Liver (tissue), 9 donors: ENCODE data around the gene MCF2L2. TPM values are rescaled to one million over a fixed set of nuclear protein-coding genes. Genes with fewer than 3 reads are reported as not detected.

Source experiments
- DNase-seq: peaks from one replicate; pipeline ENCODE4 v3.0.0-alpha.2; 2017; ENCODE audit warnings: low spot score
- H3K27ac ChIP-seq, 2 donors: one replicate each; pipeline ENCODE4 v1.7.0; 2013; ENCODE audit warnings: inconsistent platforms in 2 of 2, low read length in 2 of 2, control low read depth in 1 of 2, low read depth in 1 of 2, mild to moderate bottlenecking in 1 of 2
- H3K27me3 ChIP-seq, 4 donors: one replicate each; pipeline versions ENCODE4 v1.6.1 to v1.7.0; 2013; ENCODE audit warnings: low read length in 3 of 4, inconsistent platforms in 1 of 4, mild to moderate bottlenecking in 1 of 4, moderate library complexity in 1 of 4; ENCODE audit not compliant: control insufficient read depth in 4 of 4, insufficient read depth in 4 of 4
- H3K36me3 ChIP-seq, 4 donors: one replicate each; pipeline versions ENCODE4 v1.6.1 to v1.7.0; 2013; ENCODE audit warnings: low read length in 3 of 4, mild to moderate bottlenecking in 3 of 4, low read depth in 1 of 4, moderate library complexity in 1 of 4; ENCODE audit not compliant: control insufficient read depth in 4 of 4, insufficient read depth in 3 of 4
- H3K4me1 ChIP-seq, 4 donors: one replicate each; pipeline versions ENCODE4 v1.6.1 to v1.7.0; 2013; ENCODE audit warnings: low read length in 3 of 4, mild to moderate bottlenecking in 3 of 4, moderate library complexity in 1 of 4; ENCODE audit not compliant: control insufficient read depth in 4 of 4, insufficient read depth in 4 of 4
- H3K4me3 ChIP-seq, 3 donors: one replicate each; pipeline versions ENCODE4 v1.6.1 to v1.7.0; 2013; ENCODE audit warnings: low read length in 3 of 3, control low read depth in 1 of 3, low read depth in 1 of 3, mild to moderate bottlenecking in 1 of 3
- H3K9ac ChIP-seq, 2 donors: one replicate each; pipeline ENCODE4 v1.7.0; 2013; ENCODE audit warnings: low read length in 2 of 2, mild to moderate bottlenecking in 2 of 2, moderate library complexity in 2 of 2, control low read depth in 1 of 2, low read depth in 1 of 2
- H3K9me3 ChIP-seq, 4 donors: one replicate each; pipeline versions ENCODE4 v1.6.1 to v1.7.0; 2013; ENCODE audit warnings: low read length in 3 of 4; ENCODE audit not compliant: control insufficient read depth in 4 of 4
- ATF3 ChIP-seq: IDR thresholded peaks from 2 replicates; pipeline ENCODE4 v1.6.1; 2016; ENCODE audit warnings: antibody characterized with exemption
- EGR1 ChIP-seq, 2 donors: IDR thresholded peaks; 2 replicates each; pipeline ENCODE4 v1.6.1; 2016 to 2018; ENCODE audit warnings: antibody characterized with exemption in 2 of 2, low read depth in 2 of 2
- FOXA1 ChIP-seq: IDR thresholded peaks from 2 replicates; pipeline ENCODE4 v1.6.1; 2016; ENCODE audit warnings: antibody characterized with exemption
- FOXA2 ChIP-seq: IDR thresholded peaks from 2 replicates; pipeline ENCODE4 v1.6.1; 2016; ENCODE audit warnings: antibody characterized with exemption
- GABPA ChIP-seq, 2 donors: IDR thresholded peaks in 1 of 2; conservative IDR thresholded peaks in 1 of 2; 2 replicates each; pipeline ENCODE4 v1.6.1; 2016; ENCODE audit warnings: antibody characterized with exemption in 2 of 2, mild to moderate bottlenecking in 1 of 2, moderate library complexity in 1 of 2
- HNF4A ChIP-seq, 2 donors: conservative IDR thresholded peaks; 2 replicates each; pipeline ENCODE4 v1.6.1; 2016; ENCODE audit warnings: antibody characterized with exemption in 2 of 2, mild to moderate bottlenecking in 2 of 2
- HNF4G ChIP-seq: IDR thresholded peaks from 2 replicates; pipeline ENCODE4 v1.6.1; 2016; ENCODE audit warnings: antibody characterized with exemption
- JUND ChIP-seq, 2 donors: IDR thresholded peaks; 2 replicates each; pipeline ENCODE4 v1.6.1; 2016; ENCODE audit warnings: antibody characterized with exemption in 2 of 2
- NR2F2 ChIP-seq: IDR thresholded peaks from 2 replicates; pipeline ENCODE4 v1.6.1; 2016; ENCODE audit warnings: antibody characterized with exemption
- RAD21 ChIP-seq, 2 donors: IDR thresholded peaks; 2 replicates each; pipeline ENCODE4 v1.6.1; 2016; ENCODE audit warnings: antibody characterized with exemption in 2 of 2, mild to moderate bottlenecking in 2 of 2
- RXRA ChIP-seq, 2 donors: IDR thresholded peaks; 2 replicates each; pipeline ENCODE4 v1.6.1; 2017 to 2018; ENCODE audit warnings: antibody characterized with exemption in 2 of 2, mild to moderate bottlenecking in 1 of 2
- SP1 ChIP-seq: IDR thresholded peaks from 2 replicates; pipeline ENCODE4 v1.6.1; 2018; ENCODE audit warnings: antibody characterized with exemption, mild to moderate bottlenecking
- TAF1 ChIP-seq: conservative IDR thresholded peaks from 2 replicates; pipeline ENCODE4 v1.6.1; 2016; ENCODE audit warnings: antibody characterized with exemption, mild to moderate bottlenecking
- YY1 ChIP-seq: IDR thresholded peaks from 2 replicates; pipeline ENCODE4 v1.6.1; 2016; ENCODE audit warnings: antibody characterized with exemption, mild to moderate bottlenecking
- WGBS: extraction: QIAGEN DNeasy Blood & Tissue Kit; methylation state at CpG from one replicate; pipeline ENCODE4 v1.1.7; 2013; 5-methylcytosine and 5-hydroxymethylcytosine counted together
- polyA plus RNA-seq, 2 donors: library from polyadenylated mRNA; stranded (reverse) in 1 of 2; unstranded in 1 of 2; fragments of 200-250 nt in 1 of 2; fragments of >200 nt in 1 of 2; fragmentation: Nextera tagmentation in 1 of 2; extraction: Ambion mirVana in 1 of 2; gene quantifications; one replicate each; pipeline versions ENCODE4 v1.2.1 to v1.2.3, GENCODE V29; 2013 to 2015
- total RNA-seq, 2 donors: library from RNA; depleted of rRNA; stranded (reverse); fragments of >200 nt; gene quantifications; one replicate each; pipeline ENCODE4 v1.2.3, GENCODE V29; 2014
- TF ChIP-seq, protein P1 (sequence below): IDR thresholded peaks from 2 replicates; pipeline ENCODE4 v1.6.1; 2016; ENCODE audit warnings: antibody characterized with exemption, mild to moderate bottlenecking
- TF ChIP-seq, protein P2 (sequence below): fragments of 150-350 bp; IDR thresholded peaks from 2 replicates; pipeline ENCODE4 v1.5.1; 2017; ENCODE audit warnings: improper control_type of control experiment, low read depth, low read length; ENCODE audit not compliant: missing input control
- TF ChIP-seq, protein P3 (sequence below): IDR thresholded peaks from 2 replicates; pipeline ENCODE4 v1.6.1; 2016; ENCODE audit warnings: antibody characterized with exemption
- donor health status: healthy.
- donor health status: healthy.
- donor health status: healthy.
- donor health status: healthy.
- donor health status: healthy.

MCF2L2 gene
- total and polyA plus RNA-seq, 4 donors: 0.02 to 0.47 (median 0.17) TPM; not detected in 1

- H3K9ac ChIP-seq: no peak overlapping the region
- H3K9me3 ChIP-seq: no peaks in the 10 kb centered on the region
- no peaks in the 10 kb centered on the region for H3K36me3 ChIP-seq
- TF ChIP-seq TAF1 (no peak), FOXA2 (no peak), HNF4G (no peak), ATF3 (no peak), YY1 (no peak), RAD21 (IDR thresholded peaks at IDR 0.05) (no peak), SP1 (no peak), FOXA1 (no peak), EGR1 (IDR thresholded peaks at IDR 0.05; ENCODE audit: low read depth in 2 of 2) (no peak), JUND (IDR thresholded peaks at IDR 0.05) (no peak), NR2F2 (no peak), GABPA (IDR thresholded peaks at IDR 0.05 in 1 of 2, conservative IDR thresholded peaks at IDR 0.05 in 1 of 2) (no peak)
- TF ChIP-seq, protein P1, sequence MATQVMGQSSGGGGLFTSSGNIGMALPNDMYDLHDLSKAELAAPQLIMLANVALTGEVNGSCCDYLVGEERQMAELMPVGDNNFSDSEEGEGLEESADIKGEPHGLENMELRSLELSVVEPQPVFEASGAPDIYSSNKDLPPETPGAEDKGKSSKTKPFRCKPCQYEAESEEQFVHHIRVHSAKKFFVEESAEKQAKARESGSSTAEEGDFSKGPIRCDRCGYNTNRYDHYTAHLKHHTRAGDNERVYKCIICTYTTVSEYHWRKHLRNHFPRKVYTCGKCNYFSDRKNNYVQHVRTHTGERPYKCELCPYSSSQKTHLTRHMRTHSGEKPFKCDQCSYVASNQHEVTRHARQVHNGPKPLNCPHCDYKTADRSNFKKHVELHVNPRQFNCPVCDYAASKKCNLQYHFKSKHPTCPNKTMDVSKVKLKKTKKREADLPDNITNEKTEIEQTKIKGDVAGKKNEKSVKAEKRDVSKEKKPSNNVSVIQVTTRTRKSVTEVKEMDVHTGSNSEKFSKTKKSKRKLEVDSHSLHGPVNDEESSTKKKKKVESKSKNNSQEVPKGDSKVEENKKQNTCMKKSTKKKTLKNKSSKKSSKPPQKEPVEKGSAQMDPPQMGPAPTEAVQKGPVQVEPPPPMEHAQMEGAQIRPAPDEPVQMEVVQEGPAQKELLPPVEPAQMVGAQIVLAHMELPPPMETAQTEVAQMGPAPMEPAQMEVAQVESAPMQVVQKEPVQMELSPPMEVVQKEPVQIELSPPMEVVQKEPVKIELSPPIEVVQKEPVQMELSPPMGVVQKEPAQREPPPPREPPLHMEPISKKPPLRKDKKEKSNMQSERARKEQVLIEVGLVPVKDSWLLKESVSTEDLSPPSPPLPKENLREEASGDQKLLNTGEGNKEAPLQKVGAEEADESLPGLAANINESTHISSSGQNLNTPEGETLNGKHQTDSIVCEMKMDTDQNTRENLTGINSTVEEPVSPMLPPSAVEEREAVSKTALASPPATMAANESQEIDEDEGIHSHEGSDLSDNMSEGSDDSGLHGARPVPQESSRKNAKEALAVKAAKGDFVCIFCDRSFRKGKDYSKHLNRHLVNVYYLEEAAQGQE: no peak
- TF ChIP-seq, protein P2, sequence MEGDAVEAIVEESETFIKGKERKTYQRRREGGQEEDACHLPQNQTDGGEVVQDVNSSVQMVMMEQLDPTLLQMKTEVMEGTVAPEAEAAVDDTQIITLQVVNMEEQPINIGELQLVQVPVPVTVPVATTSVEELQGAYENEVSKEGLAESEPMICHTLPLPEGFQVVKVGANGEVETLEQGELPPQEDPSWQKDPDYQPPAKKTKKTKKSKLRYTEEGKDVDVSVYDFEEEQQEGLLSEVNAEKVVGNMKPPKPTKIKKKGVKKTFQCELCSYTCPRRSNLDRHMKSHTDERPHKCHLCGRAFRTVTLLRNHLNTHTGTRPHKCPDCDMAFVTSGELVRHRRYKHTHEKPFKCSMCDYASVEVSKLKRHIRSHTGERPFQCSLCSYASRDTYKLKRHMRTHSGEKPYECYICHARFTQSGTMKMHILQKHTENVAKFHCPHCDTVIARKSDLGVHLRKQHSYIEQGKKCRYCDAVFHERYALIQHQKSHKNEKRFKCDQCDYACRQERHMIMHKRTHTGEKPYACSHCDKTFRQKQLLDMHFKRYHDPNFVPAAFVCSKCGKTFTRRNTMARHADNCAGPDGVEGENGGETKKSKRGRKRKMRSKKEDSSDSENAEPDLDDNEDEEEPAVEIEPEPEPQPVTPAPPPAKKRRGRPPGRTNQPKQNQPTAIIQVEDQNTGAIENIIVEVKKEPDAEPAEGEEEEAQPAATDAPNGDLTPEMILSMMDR: no peak
- no peak for DNase-seq
- no peak overlapping the region for H3K27ac ChIP-seq
- 86% methylated on average over 9 of the region's 9 CpGs for WGBS
- H3K27me3 ChIP-seq: no peaks in the 10 kb centered on the region
- no peaks in the 10 kb centered on the region for H3K4me1 ChIP-seq
- H3K4me3 ChIP-seq: no peak overlapping the region
Observed at GRCh38 chr3:183226333-183226890, 202.0 kb downstream of the MCF2L2 start.

DNA sequence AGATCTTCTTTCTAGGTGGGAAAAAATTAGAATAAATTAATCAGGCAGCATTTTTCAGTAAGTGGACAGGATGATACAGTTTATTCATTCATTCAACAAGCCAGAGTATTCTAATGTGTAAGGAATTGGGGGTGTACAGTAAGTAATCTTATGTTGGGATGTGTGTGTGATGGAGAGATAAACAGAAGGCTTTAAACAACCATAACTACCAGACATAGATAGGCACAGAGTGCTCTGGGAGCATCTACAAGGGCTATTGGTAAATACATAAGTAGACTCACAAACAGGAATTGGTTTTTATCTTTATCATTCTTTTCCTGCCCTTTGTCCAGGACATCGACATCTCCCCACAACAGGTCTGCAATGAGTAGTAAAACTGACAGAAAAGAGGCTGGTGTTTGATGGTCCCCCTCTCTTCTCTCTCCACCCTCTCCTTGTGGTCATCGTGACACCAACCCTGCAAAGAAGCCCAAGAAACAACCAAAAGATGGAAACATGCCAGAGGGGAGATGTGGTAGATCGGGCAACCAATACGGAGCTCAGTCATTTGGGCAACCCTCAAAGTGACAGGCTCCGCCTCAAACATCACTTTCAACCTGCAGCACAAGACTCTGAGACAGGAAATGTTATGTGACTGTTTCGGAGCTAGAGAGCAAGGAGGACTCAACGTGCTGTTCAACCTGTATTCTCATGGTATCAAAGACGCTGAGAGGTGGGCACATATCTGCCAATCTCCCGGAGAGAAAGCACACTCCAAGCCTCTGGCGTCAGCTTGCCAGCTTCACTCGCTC, 204.0 kb downstream of the MCF2L2 start:
- no peaks in the 10 kb centered on the region for H3K36me3 ChIP-seq
- TF ChIP-seq ATF3 (no peak), EGR1 (IDR thresholded peaks at IDR 0.05; ENCODE audit: low read depth in 2 of 2) (no peak), HNF4G (no peak), RXRA (IDR thresholded peaks at IDR 0.05) (no peak), HNF4A (conservative IDR thresholded peaks at IDR 0.05) (no peak)
- TF ChIP-seq, protein P3, sequence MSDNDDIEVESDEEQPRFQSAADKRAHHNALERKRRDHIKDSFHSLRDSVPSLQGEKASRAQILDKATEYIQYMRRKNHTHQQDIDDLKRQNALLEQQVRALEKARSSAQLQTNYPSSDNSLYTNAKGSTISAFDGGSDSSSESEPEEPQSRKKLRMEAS: no peak
- TF ChIP-seq, protein P2: no peak
- H3K4me1 ChIP-seq: no peaks in the 10 kb centered on the region
- no peak overlapping the region for H3K27ac ChIP-seq
- DNase-seq: no peak
- no peak overlapping the region for H3K4me3 ChIP-seq
- H3K9ac ChIP-seq: no peak overlapping the region
- H3K9me3 ChIP-seq: no peaks in the 10 kb centered on the region
- whole genome bisulfite sequencing: 72% methylated on average over 11 of the region's 11 CpGs
- no peaks in the 10 kb centered on the region for H3K27me3 ChIP-seq
